HepG2 (cell line): ENCODE data around the gene SMG5. TPM values are rescaled to one million over a fixed set of nuclear protein-coding genes. Genes with fewer than 3 reads are reported as not detected.

Experiments
- AHDC1 ChIP-seq: sonication (generic); formaldehyde crosslinking; IDR thresholded peaks from 2 replicates; pipeline ENCODE4 v1.5.1; 2020; ENCODE audit warnings: mild to moderate bottlenecking, missing genetic modification reagents, borderline replicate concordance
- ARNTL ChIP-seq: sonication (generic); formaldehyde crosslinking; IDR thresholded peaks from 2 replicates; pipeline ENCODE4 v1.4.0; 2020; ENCODE audit warnings: mild to moderate bottlenecking, missing genetic modification reagents
- DNMT3B ChIP-seq: conservative IDR thresholded peaks from 2 replicates; pipeline ENCODE4 v1.6.1; 2016; ENCODE audit warnings: missing biosample characterization, control low read depth
- MBNL3 ChIP-seq: fragments of 250-450 bp; sonication (Bioruptor Pico); conservative IDR thresholded peaks from 2 replicates; pipeline ENCODE4 v1.8.0; 2022; ENCODE audit warnings: mild to moderate bottlenecking, inconsistent platforms
- MZF1 ChIP-seq: sonication (generic); formaldehyde crosslinking; IDR thresholded peaks from 2 replicates; pipeline ENCODE4 v1.8.1; 2023; ENCODE audit warnings: mild to moderate bottlenecking, missing genetic modification reagents, borderline replicate concordance
- PHF21A ChIP-seq: sonication (generic); formaldehyde crosslinking; IDR thresholded peaks from 2 replicates; pipeline ENCODE4 v1.5.0; 2020; ENCODE audit warnings: mild to moderate bottlenecking, missing genetic modification reagents
- PLSCR1 ChIP-seq: sonication (generic); formaldehyde crosslinking; IDR thresholded peaks from 2 replicates; pipeline ENCODE4 v1.5.0; 2020; ENCODE audit warnings: missing genetic modification reagents, mild to moderate bottlenecking, borderline replicate concordance
- POGZ ChIP-seq: sonication (generic); formaldehyde crosslinking; IDR thresholded peaks from 2 replicates; pipeline ENCODE4 v1.4.0; 2020; ENCODE audit warnings: mild to moderate bottlenecking, missing genetic modification reagents
- SMAD3 ChIP-seq: sonication (generic); formaldehyde crosslinking; IDR thresholded peaks from 2 replicates; pipeline ENCODE4 v1.4.0; 2020; ENCODE audit warnings: missing genetic modification reagents
- TCF12 ChIP-seq, 2 experiments: fragments of 450-650 bp in 1 of 2; sonication (generic) in 1 of 2; formaldehyde crosslinking in 1 of 2; IDR thresholded peaks; 2 replicates each; pipeline versions ENCODE4 v1.6.1 to v1.8.0; 2017 to 2022; ENCODE audit warnings: antibody characterized with exemption in 1 of 2, mild to moderate bottlenecking in 1 of 2, missing genetic modification reagents in 1 of 2, moderate library complexity in 1 of 2
- ZBTB3 ChIP-seq: sonication (generic); formaldehyde crosslinking; IDR thresholded peaks from 2 replicates; pipeline ENCODE4 v1.4.0; 2020; ENCODE audit warnings: low read depth, mild to moderate bottlenecking, moderate library complexity, missing genetic modification reagents, borderline replicate concordance
- ZNF275 ChIP-seq: sonication (generic); formaldehyde crosslinking; IDR thresholded peaks from 2 replicates; pipeline ENCODE4 v1.8.0; 2022; ENCODE audit warnings: missing genetic modification reagents, mild to moderate bottlenecking, inconsistent platforms, borderline replicate concordance
- polyA plus RNA-seq, 8 experiments: library from polyadenylated mRNA; depleted of rRNA in 3 of 8; stranded (reverse) in 7 of 8; unstranded in 1 of 8; fragments of >200 nt; fragmentation: Illumina TruSeq in 4 of 8; extraction: Trizol in 4 of 8; gene quantifications; 2 replicates each; pipeline versions ENCODE4 v1.2.1 to v1.2.3, GENCODE V29; 2011 to 2016; ENCODE audit warnings: low read depth in 4 of 8, missing spikeins in 1 of 8, mixed read lengths in 1 of 8; ENCODE audit not compliant: insufficient read depth in 1 of 8
- total RNA-seq, 5 experiments: library from RNA; depleted of rRNA; stranded (reverse); fragments of >200 nt; fragmentation: Illumina TruSeq; extraction: Trizol; gene quantifications; 2 replicates each; pipeline ENCODE4 v1.2.3, GENCODE V29; 2016; ENCODE audit warnings: low read depth in 1 of 5

Gene SMG5
- total and polyA plus RNA-seq, 2 of the 13 experiments (the other 11 are each of a cell fraction or from before 2014, with no cell fraction given) = 50.5 to 84.0 TPM

- no peak for TF ChIP-seq AHDC1 (CRISPR knock-in tag)
- no peak for TF ChIP-seq POGZ
- no peak for TF ChIP-seq MBNL3 (CRISPR knock-in tag)
- no peak for TF ChIP-seq ZNF275 (CRISPR knock-in tag)
- TF ChIP-seq PHF21A (CRISPR knock-in tag) = no peak
- no peak for TF ChIP-seq MZF1 (CRISPR knock-in tag)
- TF ChIP-seq ZBTB3 (CRISPR knock-in tag) = no peak
- TF ChIP-seq ARNTL (CRISPR knock-in tag) = no peak
- no peak for TF ChIP-seq SMAD3
- no peak for TF ChIP-seq PLSCR1 (CRISPR knock-in tag)
- no peak for TF ChIP-seq TCF12 (IDR thresholded peaks at IDR 0.05)
- no peak for TF ChIP-seq TCF12 (CRISPR knock-in tag; IDR thresholded peaks at IDR 0.05)
- no peak for TF ChIP-seq DNMT3B
- TF ChIP-seq, all 625 proteins: peak for 0
Observed at GRCh38 chr1:156262461-156263287, 20.0 kb downstream of the SMG5 start (continued).
